ENCODE measurements around the gene PLXNA2. TPM values are rescaled to one million over a fixed set of nuclear protein-coding genes. Genes with fewer than 3 reads are reported as not detected.
A peak's percentile ranks its signal among the peaks of the same experiment; 100 is the strongest.

PLXNA2 gene
- total RNA-seq, 2 donors from 2014 or later = 23.4 to 40.6 TPM

- intact Hi-C loops (cut with DNase I) = no loop called here
- no peak for DNase-seq (ENCODE audit: low spot score)
These were observed 49.2 kb downstream of the PLXNA2 start for GRCh38 chr1:208194944-208195343.

- intact Hi-C loops (cut with DNase I) = no loop called here
- no peak for DNase-seq (ENCODE audit: low spot score)
These were observed 51.2 kb downstream of the PLXNA2 start for GRCh38 chr1:208192995-208193394.

- intact Hi-C loops (cut with DNase I) = no loop called here
- DNase-seq (ENCODE audit: low spot score) = no peak
These were observed 53.4 kb downstream of the PLXNA2 start for GRCh38 chr1:208190784-208191183.

GRCh38 chr1:208189716-208190115, 54.5 kb downstream of the PLXNA2 start:
- DNase-seq (ENCODE audit: low spot score) = no peak
- intact Hi-C loops (cut with DNase I) = no loop called here

- intact Hi-C loops (cut with DNase I) = no loop called here
These were observed 55.0 kb downstream of the PLXNA2 start for GRCh38 chr1:208189183-208189582.

GRCh38 chr1:208188607-208189006, 55.6 kb downstream of the PLXNA2 start:
- intact Hi-C loops (cut with DNase I) = no loop called here
- DNase-seq (ENCODE audit: low spot score) = no peak

More at GRCh38 chr1:208189183-208189582, 55.0 kb downstream of the PLXNA2 start:
- DNase-seq (ENCODE audit: low spot score) = no peak

- intact Hi-C loops (cut with DNase I) = no loop called here
These were observed 56.6 kb downstream of the PLXNA2 start for GRCh38 chr1:208187499-208188041.

GRCh38 chr1:208185801-208186231, 58.4 kb downstream of the PLXNA2 start:
- intact Hi-C loops (cut with DNase I) = no loop called here

More at GRCh38 chr1:208187499-208188041, 56.6 kb downstream of the PLXNA2 start:
- no peak for DNase-seq (ENCODE audit: low spot score)

GRCh38 chr1:208184966-208185654, 59.1 kb downstream of the PLXNA2 start:
- DNase-seq (ENCODE audit: low spot score) = no peak
- intact Hi-C loops (cut with DNase I) = no loop called here

More at GRCh38 chr1:208185801-208186231, 58.4 kb downstream of the PLXNA2 start:
- no peak for DNase-seq (ENCODE audit: low spot score)

- peak; percentile 85 for DNase-seq (ENCODE audit: low spot score)
- intact Hi-C loops (cut with DNase I) = no loop called here
These were observed 59.9 kb downstream of the PLXNA2 start for GRCh38 chr1:208183977-208184911.

GRCh38 chr1:208182880-208183645, 61.1 kb downstream of the PLXNA2 start:
- intact Hi-C loops (cut with DNase I) = no loop called here
- DNase-seq (ENCODE audit: low spot score) = no peak

GRCh38 chr1:208181364-208181763, 62.8 kb downstream of the PLXNA2 start:
- DNase-seq (ENCODE audit: low spot score) = no peak
- intact Hi-C loops (cut with DNase I) = no loop called here

GRCh38 chr1:208180421-208180820, 63.8 kb downstream of the PLXNA2 start:
- intact Hi-C loops (cut with DNase I) = no loop called here
- DNase-seq (ENCODE audit: low spot score) = no peak

- DNase-seq (ENCODE audit: low spot score) = no peak
- intact Hi-C loops (cut with DNase I) = no loop called here
These were observed 64.2 kb downstream of the PLXNA2 start for GRCh38 chr1:208179961-208180409.

- DNase-seq (ENCODE audit: low spot score) = no peak
These were observed 64.8 kb downstream of the PLXNA2 start for GRCh38 chr1:208179263-208179816.

GRCh38 chr1:208178091-208178529, 66.1 kb downstream of the PLXNA2 start:
- intact Hi-C loops (cut with DNase I) = no loop called here
- no peak for DNase-seq (ENCODE audit: low spot score)

More at GRCh38 chr1:208179263-208179816, 64.8 kb downstream of the PLXNA2 start:
- intact Hi-C loops (cut with DNase I) = no loop called here

GRCh38 chr1:208177656-208178055, 66.5 kb downstream of the PLXNA2 start:
- intact Hi-C loops (cut with DNase I) = no loop called here
- no peak for DNase-seq (ENCODE audit: low spot score)

GRCh38 chr1:208176649-208177048, 67.5 kb downstream of the PLXNA2 start:
- no peak for DNase-seq (ENCODE audit: low spot score)

GRCh38 chr1:208175508-208175895, 68.7 kb downstream of the PLXNA2 start:
- no peak for DNase-seq (ENCODE audit: low spot score)
- intact Hi-C loops (cut with DNase I) = no loop called here

More at GRCh38 chr1:208176649-208177048, 67.5 kb downstream of the PLXNA2 start:
- intact Hi-C loops (cut with DNase I) = no loop called here

Measured in posterior vena cava (tissue), 2 donors.